Neural cell (in vitro differentiated cells): ENCODE results near the gene PRR20B.

ENCODE experiments used
- CTCF ChIP-seq: fragments of 450-650 bp; IDR thresholded peaks from 2 replicates; pipeline ENCODE4 v1.5.1; 2014; ENCODE audit warnings: antibody characterized with exemption, mild to moderate bottlenecking, moderate library complexity; ENCODE audit not compliant: poor library complexity, severe bottlenecking
- EP300 ChIP-seq: fragments of 450-650 bp; conservative IDR thresholded peaks from 2 replicates; pipeline ENCODE4 v1.6.1; 2014; ENCODE audit warnings: antibody characterized with exemption, mild to moderate bottlenecking, moderate library complexity; ENCODE audit not compliant: poor library complexity, severe bottlenecking
- EZH2 ChIP-seq: fragments of 200-600, 300-800 bp; shearing (Covaris generic), sonication (generic); IDR thresholded peaks from 2 replicates; pipeline ENCODE4 v1.6.1; 2014; ENCODE audit warnings: antibody characterized with exemption, low read length, borderline replicate concordance, mild to moderate bottlenecking; ENCODE audit not compliant: insufficient read depth, poor library complexity, severe bottlenecking
- MXI1 ChIP-seq: fragments of 450-650 bp; conservative IDR thresholded peaks from 2 replicates; pipeline ENCODE4 v1.6.1; 2014; ENCODE audit warnings: antibody characterized with exemption, mild to moderate bottlenecking; ENCODE audit not compliant: poor library complexity, severe bottlenecking
- POLR2AphosphoS5 ChIP-seq: IDR thresholded peaks from 2 replicates; pipeline ENCODE4 v1.6.1; 2012
- RAD21 ChIP-seq: fragments of 450-650 bp; conservative IDR thresholded peaks from 2 replicates; pipeline ENCODE4 v1.6.1; 2014; ENCODE audit warnings: antibody characterized with exemption, mild to moderate bottlenecking, moderate library complexity
- SMC3 ChIP-seq: fragments of 450-650 bp; conservative IDR thresholded peaks from 2 replicates; pipeline ENCODE4 v1.6.1; 2014; ENCODE audit warnings: antibody characterized with exemption, mild to moderate bottlenecking, moderate library complexity; ENCODE audit not compliant: poor library complexity
- TAF1 ChIP-seq: IDR thresholded peaks from 2 replicates; pipeline ENCODE4 v1.6.1; 2012; ENCODE audit warnings: low read depth
- TF ChIP-seq, protein P1 (sequence below): IDR thresholded peaks from 2 replicates; pipeline ENCODE4 v1.6.1; 2012; ENCODE audit warnings: borderline replicate concordance

- TF ChIP-seq CTCF (no peak), EZH2 (no peak), TAF1 (no peak), POLR2AphosphoS5 (no peak), RAD21 (no peak), MXI1 (no peak), EP300 (no peak), SMC3 (no peak)
- TF ChIP-seq, protein P1, sequence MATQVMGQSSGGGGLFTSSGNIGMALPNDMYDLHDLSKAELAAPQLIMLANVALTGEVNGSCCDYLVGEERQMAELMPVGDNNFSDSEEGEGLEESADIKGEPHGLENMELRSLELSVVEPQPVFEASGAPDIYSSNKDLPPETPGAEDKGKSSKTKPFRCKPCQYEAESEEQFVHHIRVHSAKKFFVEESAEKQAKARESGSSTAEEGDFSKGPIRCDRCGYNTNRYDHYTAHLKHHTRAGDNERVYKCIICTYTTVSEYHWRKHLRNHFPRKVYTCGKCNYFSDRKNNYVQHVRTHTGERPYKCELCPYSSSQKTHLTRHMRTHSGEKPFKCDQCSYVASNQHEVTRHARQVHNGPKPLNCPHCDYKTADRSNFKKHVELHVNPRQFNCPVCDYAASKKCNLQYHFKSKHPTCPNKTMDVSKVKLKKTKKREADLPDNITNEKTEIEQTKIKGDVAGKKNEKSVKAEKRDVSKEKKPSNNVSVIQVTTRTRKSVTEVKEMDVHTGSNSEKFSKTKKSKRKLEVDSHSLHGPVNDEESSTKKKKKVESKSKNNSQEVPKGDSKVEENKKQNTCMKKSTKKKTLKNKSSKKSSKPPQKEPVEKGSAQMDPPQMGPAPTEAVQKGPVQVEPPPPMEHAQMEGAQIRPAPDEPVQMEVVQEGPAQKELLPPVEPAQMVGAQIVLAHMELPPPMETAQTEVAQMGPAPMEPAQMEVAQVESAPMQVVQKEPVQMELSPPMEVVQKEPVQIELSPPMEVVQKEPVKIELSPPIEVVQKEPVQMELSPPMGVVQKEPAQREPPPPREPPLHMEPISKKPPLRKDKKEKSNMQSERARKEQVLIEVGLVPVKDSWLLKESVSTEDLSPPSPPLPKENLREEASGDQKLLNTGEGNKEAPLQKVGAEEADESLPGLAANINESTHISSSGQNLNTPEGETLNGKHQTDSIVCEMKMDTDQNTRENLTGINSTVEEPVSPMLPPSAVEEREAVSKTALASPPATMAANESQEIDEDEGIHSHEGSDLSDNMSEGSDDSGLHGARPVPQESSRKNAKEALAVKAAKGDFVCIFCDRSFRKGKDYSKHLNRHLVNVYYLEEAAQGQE = no peak
Measured at GRCh38 chr13:57137585-57137984, 9.7 kb upstream of the PRR20B start.
